ENCODE results near the gene MSL3.

DNA sequence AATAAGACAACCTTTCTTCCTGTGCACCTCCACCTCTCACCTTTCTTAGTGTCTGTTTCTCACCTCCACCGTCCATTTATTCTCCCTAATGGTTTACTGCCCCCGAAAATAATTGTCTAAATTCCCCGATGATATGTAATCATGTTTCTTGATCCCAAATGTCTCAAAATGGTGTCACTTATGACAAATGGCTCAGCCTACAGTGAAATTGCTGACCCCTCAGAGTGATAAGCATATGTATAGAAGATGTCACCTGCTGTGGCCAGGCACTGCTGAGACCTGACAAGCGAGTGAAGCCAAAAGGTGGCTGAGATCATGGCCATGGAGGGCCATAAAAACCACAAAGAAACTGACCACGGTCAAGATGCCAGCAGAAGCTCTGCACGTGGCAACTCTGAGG lies 35.7 kb downstream of the MSL3 start:
- TF ChIP-seq, protein P1, sequence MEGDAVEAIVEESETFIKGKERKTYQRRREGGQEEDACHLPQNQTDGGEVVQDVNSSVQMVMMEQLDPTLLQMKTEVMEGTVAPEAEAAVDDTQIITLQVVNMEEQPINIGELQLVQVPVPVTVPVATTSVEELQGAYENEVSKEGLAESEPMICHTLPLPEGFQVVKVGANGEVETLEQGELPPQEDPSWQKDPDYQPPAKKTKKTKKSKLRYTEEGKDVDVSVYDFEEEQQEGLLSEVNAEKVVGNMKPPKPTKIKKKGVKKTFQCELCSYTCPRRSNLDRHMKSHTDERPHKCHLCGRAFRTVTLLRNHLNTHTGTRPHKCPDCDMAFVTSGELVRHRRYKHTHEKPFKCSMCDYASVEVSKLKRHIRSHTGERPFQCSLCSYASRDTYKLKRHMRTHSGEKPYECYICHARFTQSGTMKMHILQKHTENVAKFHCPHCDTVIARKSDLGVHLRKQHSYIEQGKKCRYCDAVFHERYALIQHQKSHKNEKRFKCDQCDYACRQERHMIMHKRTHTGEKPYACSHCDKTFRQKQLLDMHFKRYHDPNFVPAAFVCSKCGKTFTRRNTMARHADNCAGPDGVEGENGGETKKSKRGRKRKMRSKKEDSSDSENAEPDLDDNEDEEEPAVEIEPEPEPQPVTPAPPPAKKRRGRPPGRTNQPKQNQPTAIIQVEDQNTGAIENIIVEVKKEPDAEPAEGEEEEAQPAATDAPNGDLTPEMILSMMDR (conservative IDR thresholded peaks at IDR 0.05) = no peak
- no peak for TF ChIP-seq EZH2 (IDR thresholded peaks at IDR 0.05; ENCODE audit: low read depth)

Data from PC-9 (cell line).